ENCODE measurements around the gene PER3.

The PER3 gene

GRCh38 chr1:7783826-7784491 lies at the start of gene PER3:
Gene PER3, plus strand, starts transcription at chr1:7784291. Its CDS starts 587 bp downstream, at chr1:7784878.
- peak; percentile 96 for DNase-seq (ENCODE audit: low spot score)

GRCh38 chr1:7738044-7738443 lies 46.0 kb upstream of the PER3 start:
- no peak for DNase-seq (ENCODE audit: low spot score)

GRCh38 chr1:7743346-7743745 lies 40.7 kb upstream of the PER3 start:
- DNase-seq (ENCODE audit: low spot score) = no peak

- DNase-seq (ENCODE audit: low spot score) = no peak
Measured at GRCh38 chr1:7744882-7745281, 39.2 kb upstream of the PER3 start.

GRCh38 chr1:7745783-7746182 lies 38.3 kb upstream of the PER3 start:
- no peak for DNase-seq (ENCODE audit: low spot score)

GRCh38 chr1:7747605-7748004 lies 36.5 kb upstream of the PER3 start:
- DNase-seq (ENCODE audit: low spot score) = no peak

GRCh38 chr1:7749126-7749525 lies 35.0 kb upstream of the PER3 start:
- DNase-seq (ENCODE audit: low spot score) = no peak

GRCh38 chr1:7751174-7751573 lies 32.9 kb upstream of the PER3 start:
- no peak for DNase-seq (ENCODE audit: low spot score)

- DNase-seq (ENCODE audit: low spot score) = peak; percentile 31
Measured at GRCh38 chr1:7752512-7753417, 31.3 kb upstream of the PER3 start.

- no peak for DNase-seq (ENCODE audit: low spot score)
Measured at GRCh38 chr1:7753641-7754040, 30.4 kb upstream of the PER3 start.

GRCh38 chr1:7754234-7754633 lies 29.9 kb upstream of the PER3 start:
- no peak for DNase-seq (ENCODE audit: low spot score)

- peak; percentile 14 for DNase-seq (ENCODE audit: low spot score)
Measured at GRCh38 chr1:7755448-7755847, 28.6 kb upstream of the PER3 start.

- DNase-seq (ENCODE audit: low spot score) = no peak
Measured at GRCh38 chr1:7760245-7760644, 23.8 kb upstream of the PER3 start.

- DNase-seq (ENCODE audit: low spot score) = no peak
Measured at GRCh38 chr1:7761103-7761502, 23.0 kb upstream of the PER3 start.

- no peak for DNase-seq (ENCODE audit: low spot score)
Measured at GRCh38 chr1:7767176-7767575, 16.9 kb upstream of the PER3 start.

GRCh38 chr1:7768583-7768982 lies 15.5 kb upstream of the PER3 start:
- no peak for DNase-seq (ENCODE audit: low spot score)

- no peak for DNase-seq (ENCODE audit: low spot score)
Measured at GRCh38 chr1:7769673-7770412, 14.2 kb upstream of the PER3 start.

- no peak for DNase-seq (ENCODE audit: low spot score)
Measured at GRCh38 chr1:7770669-7770996, 13.5 kb upstream of the PER3 start.

- DNase-seq (ENCODE audit: low spot score) = peak; percentile 92
Measured at GRCh38 chr1:7770997-7771822, 12.9 kb upstream of the PER3 start, which contains the start of gene VAMP3. Gene VAMP3, plus strand, starts transcription at chr1:7771296. Its CDS starts 88 bp downstream, at chr1:7771384.

GRCh38 chr1:7771823-7772299 lies 12.2 kb upstream of the PER3 start:
- no peak for DNase-seq (ENCODE audit: low spot score)

- DNase-seq (ENCODE audit: low spot score) = no peak
Measured at GRCh38 chr1:7777591-7777990, 6.5 kb upstream of the PER3 start.
